ENCODE data around the gene CEACAM7.
"Not testable (repeated sequence)": the region's sequence is repeated elsewhere in the genome, so short reads cannot be mapped to it uniquely, and the experiment has no call there.

CEACAM7 gene

GRCh38 chr19:41688098-41688497, at the start of gene CEACAM7:
CEACAM7 (minus strand) TSS chr19:41688270; CDS start chr19:41688165, 105 bp downstream.
- no peak for DNase-seq (ENCODE audit: low read depth in 4 of 4, low spot score in 1 of 4)

DNA sequence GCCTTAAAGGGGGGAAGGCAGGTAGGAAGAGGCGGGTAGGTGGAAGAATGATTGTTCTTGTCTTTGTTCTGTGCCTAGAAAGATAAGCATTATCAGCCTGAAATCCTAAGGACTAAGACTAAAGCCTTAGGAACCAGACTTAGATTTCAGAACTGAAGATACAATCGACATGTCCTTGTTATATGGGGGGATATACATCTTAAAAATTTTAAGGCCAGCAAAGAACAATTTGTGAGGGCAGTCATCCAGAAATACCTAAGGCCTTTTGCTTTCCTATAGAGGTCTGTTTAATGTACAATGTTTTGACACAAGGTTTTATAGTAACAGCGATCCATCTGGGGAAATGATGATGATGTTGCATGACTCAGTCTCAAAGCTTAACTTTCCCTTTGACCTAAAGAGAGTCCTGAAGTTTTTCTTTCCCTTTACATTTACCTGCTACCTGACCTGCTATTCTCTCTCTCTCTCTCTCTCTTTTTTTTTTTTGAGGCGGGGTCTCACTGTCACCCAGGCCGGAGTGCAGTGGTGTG, 47.1 kb upstream of the CEACAM7 start:
- DNase-seq (ENCODE audit: low read depth in 4 of 4, low spot score in 1 of 4), result no peak

DNA sequence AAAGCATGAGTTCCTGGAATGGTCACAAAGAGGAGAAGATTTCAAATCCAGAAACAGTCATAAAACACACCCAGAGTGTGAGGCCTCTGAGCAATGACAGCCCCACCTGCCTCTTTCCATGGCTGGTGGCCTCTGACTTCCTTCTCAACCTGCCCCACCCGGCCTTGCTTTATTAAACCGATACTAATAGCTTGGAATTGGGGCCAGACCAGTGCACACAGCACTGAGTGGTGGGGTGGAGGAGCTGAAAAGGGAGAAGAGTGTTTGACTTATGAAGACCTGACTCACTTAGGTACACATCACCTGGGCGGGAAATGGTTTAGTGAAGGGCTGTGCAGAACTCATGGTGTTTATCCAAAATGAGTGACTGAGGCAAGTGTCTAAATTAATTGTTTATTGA, 46.5 kb upstream of the CEACAM7 start:
- no peak for DNase-seq (ENCODE audit: low read depth in 4 of 4, low spot score in 1 of 4)

DNA sequence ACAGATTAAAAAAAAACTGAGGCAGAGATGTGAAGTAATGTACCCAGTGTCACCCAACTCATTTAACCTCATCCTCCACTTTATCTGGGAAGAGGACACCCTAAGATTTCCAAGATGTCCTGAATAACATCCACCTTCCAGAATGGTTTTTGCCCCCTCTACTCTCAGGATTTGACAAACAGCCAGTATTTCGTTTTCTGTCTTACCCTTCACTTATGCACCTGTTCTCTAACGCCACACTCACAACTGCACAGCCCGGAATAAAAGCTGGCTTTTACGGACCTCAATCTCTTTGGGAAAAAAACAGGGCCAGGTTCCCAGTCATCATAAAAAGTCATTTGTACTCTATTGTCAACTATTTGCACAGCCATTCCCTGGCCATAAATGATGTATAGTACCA, 46.1 kb upstream of the CEACAM7 start:
- no peak for DNase-seq (ENCODE audit: low read depth in 4 of 4, low spot score in 1 of 4)

DNA sequence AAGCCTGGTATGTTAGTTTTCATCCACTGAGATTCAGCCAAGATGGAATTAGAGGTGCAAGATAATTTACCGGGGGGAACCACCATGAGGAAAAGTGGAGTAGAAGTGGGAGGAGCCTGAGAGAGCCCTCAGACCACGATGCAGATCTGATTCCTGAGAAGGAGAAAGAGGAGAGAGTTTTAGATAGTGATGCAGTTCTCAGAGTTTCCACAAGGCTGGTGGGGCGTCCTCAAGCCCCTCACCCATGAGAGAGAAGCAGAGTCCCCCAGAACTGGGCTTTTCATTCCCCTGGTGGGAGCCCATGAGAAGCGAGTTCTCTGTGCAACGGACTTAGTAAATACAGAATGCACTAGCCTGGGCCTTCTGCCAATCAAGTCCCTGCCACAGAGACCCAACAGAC, 38.4 kb upstream of the CEACAM7 start:
- no peak for DNase-seq (ENCODE audit: low read depth in 4 of 4, low spot score in 1 of 4)

- no peak for DNase-seq (ENCODE audit: low read depth in 4 of 4, low spot score in 1 of 4)
Observed at GRCh38 chr19:41720103-41720502, 32.0 kb upstream of the CEACAM7 start.

DNA sequence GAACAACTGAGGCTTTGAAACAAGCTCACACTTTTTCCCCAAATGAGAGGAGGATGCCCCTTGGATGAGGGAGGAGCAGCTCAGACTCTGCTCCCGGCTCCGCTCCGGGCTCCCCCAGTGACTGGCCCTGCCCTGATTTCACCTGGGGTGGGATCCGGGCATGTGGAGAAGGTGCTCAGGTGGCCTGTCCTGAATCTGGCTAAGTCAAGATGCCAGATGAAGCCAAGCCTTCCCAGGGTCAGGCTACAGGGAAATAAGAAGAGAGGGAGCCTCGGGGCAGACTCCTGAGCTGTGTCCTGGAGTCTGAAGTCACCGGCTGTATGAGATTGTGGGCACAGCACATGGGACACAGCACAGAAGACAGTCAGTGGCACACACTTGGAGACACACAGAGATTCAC, 30.7 kb upstream of the CEACAM7 start:
- no peak for DNase-seq (ENCODE audit: low read depth in 4 of 4, low spot score in 1 of 4)

GRCh38 chr19:41714598-41714997, 26.5 kb upstream of the CEACAM7 start:
- DNase-seq (ENCODE audit: low read depth in 4 of 4, low spot score in 1 of 4), result no peak

- no peak for DNase-seq (ENCODE audit: low read depth in 4 of 4, low spot score in 1 of 4)
Observed at GRCh38 chr19:41711376-41712261, 23.5 kb upstream of the CEACAM7 start.

DNA sequence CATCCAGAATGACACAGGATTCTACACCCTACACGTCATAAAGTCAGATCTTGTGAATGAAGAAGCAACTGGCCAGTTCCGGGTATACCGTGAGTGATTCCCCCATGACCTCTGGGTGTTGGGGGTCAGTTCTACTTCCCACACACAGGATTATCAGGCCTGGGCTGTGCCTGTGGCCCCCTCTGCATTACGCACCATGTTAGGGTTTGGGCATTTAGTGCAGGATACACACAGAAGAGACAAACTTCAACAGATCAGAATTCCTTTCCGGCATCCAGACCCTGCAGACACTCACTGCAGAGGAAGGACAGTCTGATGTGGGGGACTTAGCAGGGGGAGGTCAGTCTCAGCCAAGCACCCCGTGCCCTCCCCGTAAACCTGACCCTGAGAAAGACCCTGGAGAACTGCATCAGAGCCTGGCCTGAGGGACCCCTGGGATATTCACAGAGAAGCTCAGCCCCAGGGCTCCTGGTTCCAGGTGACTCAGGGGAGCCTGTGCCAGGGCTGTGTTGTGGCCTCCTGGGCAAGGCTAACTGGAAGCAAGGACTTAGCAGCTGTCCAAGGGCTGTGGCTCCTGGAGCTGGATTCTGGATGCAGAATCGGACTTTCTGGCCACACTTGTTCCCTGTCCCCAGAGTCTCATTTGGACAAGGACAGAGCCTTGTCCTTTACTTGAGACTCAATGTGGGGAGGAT, 22.0 kb upstream of the CEACAM7 start:
- no peak for DNase-seq (ENCODE audit: low read depth in 4 of 4, low spot score in 1 of 4)

DNA sequence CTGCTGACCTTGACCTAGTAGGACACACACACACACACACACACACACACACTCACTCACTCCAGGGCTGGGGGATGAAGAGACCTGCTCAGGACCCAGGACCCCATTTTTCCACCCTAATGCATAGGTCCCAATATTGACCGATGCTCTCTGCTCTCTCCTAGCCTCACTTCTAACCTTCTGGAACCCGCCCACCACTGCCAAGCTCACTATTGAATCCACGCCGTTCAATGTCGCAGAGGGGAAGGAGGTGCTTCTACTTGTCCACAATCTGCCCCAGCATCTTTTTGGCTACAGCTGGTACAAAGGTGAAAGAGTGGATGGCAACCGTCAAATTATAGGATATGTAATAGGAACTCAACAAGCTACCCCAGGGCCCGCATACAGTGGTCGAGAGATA, 21.4 kb upstream of the CEACAM7 start:
- not testable (repeated sequence) for DNase-seq (ENCODE audit: low read depth in 4 of 4, low spot score in 1 of 4)

GRCh38 chr19:41708481-41708880, 20.4 kb upstream of the CEACAM7 start, which contains the start of gene CEACAM5:
CEACAM5 (plus strand) TSS chr19:41708626; CDS start chr19:41708732, 106 bp downstream.
- no peak for DNase-seq (ENCODE audit: low read depth in 4 of 4, low spot score in 1 of 4)

DNA sequence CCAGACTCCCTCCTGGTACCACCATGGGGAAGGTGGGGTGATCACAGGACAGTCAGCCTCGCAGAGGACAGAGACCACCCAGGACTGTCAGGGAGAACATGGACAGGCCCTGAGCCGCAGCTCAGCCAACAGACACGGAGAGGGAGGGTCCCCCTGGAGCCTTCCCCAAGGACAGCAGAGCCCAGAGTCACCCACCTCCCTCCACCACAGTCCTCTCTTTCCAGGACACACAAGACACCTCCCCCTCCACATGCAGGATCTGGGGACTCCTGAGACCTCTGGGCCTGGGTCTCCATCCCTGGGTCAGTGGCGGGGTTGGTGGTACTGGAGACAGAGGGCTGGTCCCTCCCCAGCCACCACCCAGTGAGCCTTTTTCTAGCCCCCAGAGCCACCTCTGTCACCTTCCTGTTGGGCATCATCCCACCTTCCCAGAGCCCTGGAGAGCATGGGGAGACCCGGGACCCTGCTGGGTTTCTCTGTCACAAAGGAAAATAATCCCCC, 19.9 kb upstream of the CEACAM7 start:
- DNase-seq (ENCODE audit: low read depth in 4 of 4, low spot score in 1 of 4), result no peak

DNA sequence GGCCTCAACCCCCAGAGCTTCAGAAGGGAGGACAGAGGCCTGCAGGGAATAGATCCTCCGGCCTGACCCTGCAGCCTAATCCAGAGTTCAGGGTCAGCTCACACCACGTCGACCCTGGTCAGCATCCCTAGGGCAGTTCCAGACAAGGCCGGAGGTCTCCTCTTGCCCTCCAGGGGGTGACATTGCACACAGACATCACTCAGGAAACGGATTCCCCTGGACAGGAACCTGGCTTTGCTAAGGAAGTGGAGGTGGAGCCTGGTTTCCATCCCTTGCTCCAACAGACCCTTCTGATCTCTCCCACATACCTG, 19.4 kb upstream of the CEACAM7 start:
- DNase-seq (ENCODE audit: low read depth in 4 of 4, low spot score in 1 of 4), result no peak

DNA sequence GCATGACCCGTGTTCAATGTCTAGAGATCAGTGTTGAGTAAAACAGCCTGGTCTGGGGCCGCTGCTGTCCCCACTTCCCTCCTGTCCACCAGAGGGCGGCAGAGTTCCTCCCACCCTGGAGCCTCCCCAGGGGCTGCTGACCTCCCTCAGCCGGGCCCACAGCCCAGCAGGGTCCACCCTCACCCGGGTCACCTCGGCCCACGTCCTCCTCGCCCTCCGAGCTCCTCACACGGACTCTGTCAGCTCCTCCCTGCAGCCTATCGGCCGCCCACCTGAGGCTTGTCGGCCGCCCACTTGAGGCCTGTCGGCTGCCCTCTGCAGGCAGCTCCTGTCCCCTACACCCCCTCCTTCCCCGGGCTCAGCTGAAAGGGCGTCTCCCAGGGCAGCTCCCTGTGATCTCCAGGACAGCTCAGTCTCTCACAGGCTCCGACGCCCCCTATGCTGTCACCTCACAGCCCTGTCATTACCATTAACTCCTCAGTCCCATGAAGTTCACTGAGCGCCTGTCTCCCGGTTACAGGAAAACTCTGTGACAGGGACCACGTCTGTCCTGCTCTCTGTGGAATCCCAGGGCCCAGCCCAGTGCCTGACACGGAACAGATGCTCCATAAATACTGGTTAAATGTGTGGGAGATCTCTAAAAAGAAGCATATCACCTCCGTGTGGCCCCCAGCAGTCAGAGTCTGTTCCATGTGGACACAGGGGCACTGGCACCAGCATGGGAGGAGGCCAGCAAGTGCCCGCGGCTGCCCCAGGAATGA, 18.9 kb upstream of the CEACAM7 start:
- DNase-seq (ENCODE audit: low read depth in 4 of 4, low spot score in 1 of 4), result peak; percentile 21 to 57 (median 54)

DNA sequence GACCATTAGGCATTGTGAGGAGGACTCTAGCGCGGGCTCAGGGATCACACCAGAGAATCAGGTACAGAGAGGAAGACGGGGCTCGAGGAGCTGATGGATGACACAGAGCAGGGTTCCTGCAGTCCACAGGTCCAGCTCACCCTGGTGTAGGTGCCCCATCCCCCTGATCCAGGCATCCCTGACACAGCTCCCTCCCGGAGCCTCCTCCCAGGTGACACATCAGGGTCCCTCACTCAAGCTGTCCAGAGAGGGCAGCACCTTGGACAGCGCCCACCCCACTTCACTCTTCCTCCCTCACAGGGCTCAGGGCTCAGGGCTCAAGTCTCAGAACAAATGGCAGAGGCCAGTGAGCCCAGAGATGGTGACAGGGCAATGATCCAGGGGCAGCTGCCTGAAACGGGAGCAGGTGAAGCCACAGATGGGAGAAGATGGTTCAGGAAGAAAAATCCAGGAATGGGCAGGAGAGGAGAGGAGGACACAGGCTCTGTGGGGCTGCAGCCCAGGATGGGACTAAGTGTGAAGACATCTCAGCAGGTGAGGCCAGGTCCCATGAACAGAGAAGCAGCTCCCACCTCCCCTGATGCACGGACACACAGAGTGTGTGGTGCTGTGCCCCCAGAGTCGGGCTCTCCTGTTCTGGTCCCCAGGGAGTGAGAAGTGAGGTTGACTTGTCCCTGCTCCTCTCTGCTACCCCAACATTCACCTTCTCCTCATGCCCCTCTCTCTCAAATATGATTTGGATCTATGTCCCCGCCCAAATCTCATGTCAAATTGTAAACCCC, 17.5 kb upstream of the CEACAM7 start:
- peak in 2 of 4 experiments; percentile 9 to 28 for DNase-seq (ENCODE audit: low read depth in 4 of 4, low spot score in 1 of 4)

DNA sequence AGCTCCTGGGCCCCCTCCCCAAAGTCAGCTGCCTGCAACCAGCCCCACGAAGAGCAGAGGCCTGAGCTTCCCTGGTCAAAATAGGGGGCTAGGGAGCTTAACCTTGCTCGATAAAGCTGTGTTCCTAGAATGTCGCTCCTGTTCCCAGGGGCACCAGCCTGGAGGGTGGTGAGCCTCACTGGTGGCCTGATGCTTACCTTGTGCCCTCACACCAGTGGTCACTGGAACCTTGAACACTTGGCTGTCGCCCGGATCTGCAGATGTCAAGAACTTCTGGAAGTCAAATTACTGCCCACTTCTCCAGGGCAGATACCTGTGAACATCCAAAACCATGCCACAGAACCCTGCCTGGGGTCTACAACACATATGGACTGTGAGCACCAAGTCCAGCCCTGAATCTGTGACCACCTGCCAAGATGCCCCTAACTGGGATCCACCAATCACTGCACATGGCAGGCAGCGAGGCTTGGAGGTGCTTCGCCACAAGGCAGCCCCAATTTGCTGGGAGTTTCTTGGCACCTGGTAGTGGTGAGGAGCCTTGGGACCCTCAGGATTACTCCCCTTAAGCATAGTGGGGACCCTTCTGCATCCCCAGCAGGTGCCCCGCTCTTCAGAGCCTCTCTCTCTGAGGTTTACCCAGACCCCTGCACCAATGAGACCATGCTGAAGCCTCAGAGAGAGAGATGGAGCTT, 15.7 kb upstream of the CEACAM7 start:
- DNase-seq (ENCODE audit: low read depth in 4 of 4, low spot score in 1 of 4), result no peak

- no peak for DNase-seq (ENCODE audit: low read depth in 4 of 4, low spot score in 1 of 4)
Observed at GRCh38 chr19:41702171-41702651, 14.1 kb upstream of the CEACAM7 start.

- DNase-seq (ENCODE audit: low read depth in 4 of 4, low spot score in 1 of 4), result no peak
Observed at GRCh38 chr19:41701401-41702075, 13.5 kb upstream of the CEACAM7 start.
